Measurements from ENCODE around the gene ARMC8.

Gene ARMC8

GRCh38 chr3:138242466-138242865 is 55.4 kb downstream of the ARMC8 start:
- no peak overlapping the region for H3K4me3 ChIP-seq
- no peak overlapping the region for H3K27ac ChIP-seq
- TF ChIP-seq, protein P1, sequence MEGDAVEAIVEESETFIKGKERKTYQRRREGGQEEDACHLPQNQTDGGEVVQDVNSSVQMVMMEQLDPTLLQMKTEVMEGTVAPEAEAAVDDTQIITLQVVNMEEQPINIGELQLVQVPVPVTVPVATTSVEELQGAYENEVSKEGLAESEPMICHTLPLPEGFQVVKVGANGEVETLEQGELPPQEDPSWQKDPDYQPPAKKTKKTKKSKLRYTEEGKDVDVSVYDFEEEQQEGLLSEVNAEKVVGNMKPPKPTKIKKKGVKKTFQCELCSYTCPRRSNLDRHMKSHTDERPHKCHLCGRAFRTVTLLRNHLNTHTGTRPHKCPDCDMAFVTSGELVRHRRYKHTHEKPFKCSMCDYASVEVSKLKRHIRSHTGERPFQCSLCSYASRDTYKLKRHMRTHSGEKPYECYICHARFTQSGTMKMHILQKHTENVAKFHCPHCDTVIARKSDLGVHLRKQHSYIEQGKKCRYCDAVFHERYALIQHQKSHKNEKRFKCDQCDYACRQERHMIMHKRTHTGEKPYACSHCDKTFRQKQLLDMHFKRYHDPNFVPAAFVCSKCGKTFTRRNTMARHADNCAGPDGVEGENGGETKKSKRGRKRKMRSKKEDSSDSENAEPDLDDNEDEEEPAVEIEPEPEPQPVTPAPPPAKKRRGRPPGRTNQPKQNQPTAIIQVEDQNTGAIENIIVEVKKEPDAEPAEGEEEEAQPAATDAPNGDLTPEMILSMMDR (IDR thresholded peaks at IDR 0.05), result no peak
- DNase-seq (ENCODE audit: low spot score), result no peak

GRCh38 chr3:138245026-138245425 is 57.9 kb downstream of the ARMC8 start:
- H3K4me3 ChIP-seq, result no peak overlapping the region
- DNase-seq (ENCODE audit: low spot score), result no peak
- TF ChIP-seq, protein P1 (IDR thresholded peaks at IDR 0.05), result no peak
- H3K27ac ChIP-seq, result no peak overlapping the region

- H3K27ac ChIP-seq, result no peak overlapping the region
- TF ChIP-seq, protein P1 (IDR thresholded peaks at IDR 0.05), result no peak
These were observed 62.5 kb downstream of the ARMC8 start for GRCh38 chr3:138249636-138250035.

GRCh38 chr3:138253609-138254008 is 66.5 kb downstream of the ARMC8 start:
- TF ChIP-seq, protein P1 (IDR thresholded peaks at IDR 0.05), result no peak
- Histone ChIP-seq H3K4me3 (no peak overlapping the region), H3K27ac (no peak overlapping the region)
- no peak for DNase-seq (ENCODE audit: low spot score)

More at GRCh38 chr3:138249636-138250035, 62.5 kb downstream of the ARMC8 start:
- no peak overlapping the region for H3K4me3 ChIP-seq
- no peak for DNase-seq (ENCODE audit: low spot score)

- TF ChIP-seq, protein P1 (IDR thresholded peaks at IDR 0.05), result no peak
- no peak for DNase-seq (ENCODE audit: low spot score)
- H3K27ac ChIP-seq, result no peak overlapping the region
- H3K4me3 ChIP-seq, result no peak overlapping the region
These were observed 67.1 kb downstream of the ARMC8 start for GRCh38 chr3:138254216-138254615.

DNA sequence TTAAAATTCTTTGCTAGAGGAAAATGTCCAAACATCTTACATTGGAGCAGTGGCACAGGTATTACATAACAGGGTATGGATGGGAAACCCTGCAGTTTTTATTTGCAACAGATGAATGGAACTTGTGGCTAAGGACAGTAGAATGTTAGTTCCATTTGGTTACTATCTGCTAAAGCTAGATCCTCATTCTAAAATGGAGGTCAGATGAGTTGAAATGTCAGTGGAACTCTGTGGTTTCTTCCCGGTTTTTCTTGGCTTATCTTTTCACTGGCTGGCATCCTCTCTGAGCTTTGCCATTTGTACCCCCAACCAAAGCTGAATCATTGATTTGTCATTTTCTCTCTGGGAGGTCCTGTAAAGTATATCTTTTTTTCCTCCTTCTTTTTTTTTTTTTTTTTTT is 68.9 kb downstream of the ARMC8 start:
- no peak overlapping the region for H3K27ac ChIP-seq
- DNase-seq (ENCODE audit: low spot score), result no peak
- no peak overlapping the region for H3K4me3 ChIP-seq
- TF ChIP-seq, protein P1 (IDR thresholded peaks at IDR 0.05), result no peak

- no peak for DNase-seq (ENCODE audit: low spot score)
- no peak overlapping the region for H3K4me3 ChIP-seq
- H3K27ac ChIP-seq, result no peak overlapping the region
- TF ChIP-seq, protein P1 (IDR thresholded peaks at IDR 0.05), result no peak
These were observed 70.9 kb downstream of the ARMC8 start for GRCh38 chr3:138257986-138258385.

Data from coronary artery (tissue), 2 donors.